ENCODE data around the gene MTFR1L.
"Not testable (repeated sequence)": the region's sequence is repeated elsewhere in the genome, so short reads cannot be mapped to it uniquely, and the experiment has no call there.

The MTFR1L gene

GRCh38 chr1:25829046-25829445, 9.3 kb downstream of the MTFR1L start:
- DNase-seq: no peak

- DNase-seq: no peak
Observed at GRCh38 chr1:25831569-25832196, 11.9 kb downstream of the MTFR1L start.

GRCh38 chr1:25832336-25833037, 12.7 kb downstream of the MTFR1L start:
- no peak for DNase-seq

- DNase-seq: no peak
Observed at GRCh38 chr1:25833158-25833557, 13.4 kb downstream of the MTFR1L start.

- DNase-seq: no peak
Observed at GRCh38 chr1:25834894-25835293, 15.1 kb downstream of the MTFR1L start.

- no peak for DNase-seq
Observed at GRCh38 chr1:25836695-25837094, 16.9 kb downstream of the MTFR1L start.

GRCh38 chr1:25837262-25837875, 17.6 kb downstream of the MTFR1L start:
- DNase-seq: no peak

GRCh38 chr1:25839808-25840207, 20.1 kb downstream of the MTFR1L start:
- not testable (repeated sequence) for DNase-seq

- DNase-seq: no peak
Observed at GRCh38 chr1:25843483-25843882, 23.7 kb downstream of the MTFR1L start.

GRCh38 chr1:25844536-25845337, 25.0 kb downstream of the MTFR1L start:
- no peak for DNase-seq

- no peak for DNase-seq
Observed at GRCh38 chr1:25845664-25846063, 25.9 kb downstream of the MTFR1L start.

GRCh38 chr1:25847929-25848328, 28.2 kb downstream of the MTFR1L start:
- no peak for DNase-seq

- DNase-seq: no peak
Observed at GRCh38 chr1:25848531-25848930, 28.8 kb downstream of the MTFR1L start.

- DNase-seq: no peak
Observed at GRCh38 chr1:25854554-25854953, 34.8 kb downstream of the MTFR1L start.

- DNase-seq: no peak
Observed at GRCh38 chr1:25856856-25857255, 37.1 kb downstream of the MTFR1L start.

GRCh38 chr1:25858494-25858893, 38.7 kb downstream of the MTFR1L start:
- DNase-seq: no peak

- DNase-seq: peak; percentile 90
Observed at GRCh38 chr1:25858906-25859789, 39.4 kb downstream of the MTFR1L start, which contains the start of gene AUNIP. AUNIP (minus strand) TSS chr1:25859457; CDS start chr1:25859357, 100 bp downstream.

- no peak for DNase-seq
Observed at GRCh38 chr1:25861316-25862286, 41.8 kb downstream of the MTFR1L start.

GRCh38 chr1:25862785-25863485, 43.2 kb downstream of the MTFR1L start:
- DNase-seq: no peak
